Thyroid gland (tissue), 4 donors: ENCODE measurements around the gene MRPL14.

Experiments
- CTCF ChIP-seq, 6 experiments: fragments of 200-600 bp in 3 of 6; fragments of 450-650 bp in 3 of 6; sonication (generic) in 3 of 6; IDR thresholded peaks; one replicate each; pipeline ENCODE4 v1.5.1; 2016 to 2019; ENCODE audit warnings: antibody characterized with exemption in 6 of 6, mild to moderate bottlenecking in 2 of 6, inconsistent platforms in 1 of 6, moderate library complexity in 1 of 6
- POLR2A ChIP-seq, 2 donors: fragments of 450-650 bp; IDR thresholded peaks; one replicate each; pipeline ENCODE4 v1.6.1; 2017; ENCODE audit warnings: antibody characterized with exemption in 2 of 2, mild to moderate bottlenecking in 2 of 2, moderate library complexity in 1 of 2

DNA sequence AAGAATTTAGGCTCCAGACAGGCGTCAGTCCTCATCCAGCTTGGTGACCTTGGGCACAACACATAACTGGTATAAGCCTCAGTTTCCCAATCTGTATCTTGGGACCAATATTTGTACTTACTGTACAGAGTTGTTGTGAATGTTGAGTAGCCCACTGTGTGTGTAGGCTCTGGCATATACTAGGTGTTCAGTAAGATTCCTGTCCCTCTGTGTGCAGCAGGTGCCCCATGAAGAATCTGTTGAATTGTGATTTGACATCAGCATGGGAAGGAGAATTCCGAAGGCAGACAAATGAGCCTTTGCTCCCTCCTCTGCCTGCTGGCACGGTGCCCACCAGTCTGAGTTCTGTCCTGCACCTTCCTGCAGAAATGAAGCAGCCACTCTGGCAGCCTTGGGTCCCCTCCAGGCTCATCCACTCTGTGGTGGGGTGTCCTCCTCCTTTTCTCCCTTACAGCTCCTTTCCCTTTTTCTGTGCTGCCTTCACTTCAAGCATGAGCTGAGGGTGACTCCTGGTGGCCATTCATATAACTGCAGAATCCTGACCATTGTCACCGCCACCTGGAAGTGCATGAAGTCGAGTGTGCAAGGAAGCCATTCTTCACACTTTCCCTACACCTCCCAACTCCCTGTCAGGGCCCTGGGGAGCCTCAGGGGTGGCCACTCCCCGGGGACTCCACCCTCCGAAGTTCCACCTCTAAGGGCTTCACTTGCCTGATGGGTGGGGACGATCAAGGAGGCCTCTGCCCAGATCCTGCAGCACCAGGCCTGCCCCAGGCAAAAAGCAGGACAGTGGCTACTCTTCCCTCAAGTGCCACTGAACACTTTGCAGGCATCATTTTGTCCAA is 48.2 kb downstream of the MRPL14 start:
- peak; percentile 83 to 98 (median 90) for TF ChIP-seq CTCF (IDR thresholded peaks at IDR 0.05)
- no peak for TF ChIP-seq POLR2A (IDR thresholded peaks at IDR 0.05)
